SK-N-SH (cell line): ENCODE measurements around the gene UGCG. TPM values are rescaled to one million over a fixed set of nuclear protein-coding genes. Genes with fewer than 3 reads are reported as not detected.

Source experiments
- CTCF ChIA-PET: fragments of 300-600, 350-600 bp; formaldehyde crosslinking; extraction: SDS; loops from one replicate; lab custom pipeline; 2021; lab: Yijun Ruan, JAX
- POLR2A ChIA-PET: fragments of 350-600 bp; sonication (Branson Sonifier 250); formaldehyde crosslinking; extraction: SDS; loops from one replicate; lab custom pipeline; 2020; ENCODE audit warnings: antibody characterized with exemption, inconsistent platforms; lab: Yijun Ruan, JAX
- DNase-seq: peaks from one replicate; pipeline ENCODE4 v3.0.0; 2012
- H2AFZ ChIP-seq: fragments of 200-600 bp; sonication (generic); 2 replicates; pipeline ENCODE4 v1.8.1; 2016; ENCODE audit warnings: antibody characterized with exemption, mild to moderate bottlenecking, low read depth
- H3F3A ChIP-seq: fragments of 200-600 bp; sonication (generic); replicated peaks from 2 replicates; pipeline ENCODE3; 2016; ENCODE audit warnings: antibody characterized with exemption, mild to moderate bottlenecking; ENCODE audit not compliant: insufficient read depth
- H3K27ac ChIP-seq, 2 experiments: fragments of 200-500 bp in 1 of 2; fragments of 200-600 bp in 1 of 2; sonication (Bioruptor generic) in 1 of 2; sonication (generic), shearing (Covaris generic) in 1 of 2; 2 replicates each; pipeline versions ENCODE4 v1.5.1 to v1.6.1; 2014 to 2016; ENCODE audit warnings: low read depth in 2 of 2, inconsistent platforms in 1 of 2, low read length in 1 of 2, mild to moderate bottlenecking in 1 of 2, mixed read lengths in 1 of 2
- H3K27me3 ChIP-seq: fragments of 200-600 bp; sonication (generic), shearing (Covaris generic); 2 replicates; pipeline ENCODE4 v1.6.1; 2016; ENCODE audit warnings: mixed run types; ENCODE audit not compliant: insufficient read depth
- H3K36me3 ChIP-seq, 2 experiments: fragments of 200-500 bp in 1 of 2; fragments of 200-600 bp in 1 of 2; sonication (Bioruptor generic) in 1 of 2; sonication (generic) in 1 of 2; replicated peaks in 1 of 2; 2 replicates each; pipeline versions ENCODE3 to v1.5.1; 2014 to 2016; ENCODE audit warnings: low read length in 1 of 2, mild to moderate bottlenecking in 1 of 2; ENCODE audit not compliant: insufficient read depth in 2 of 2, control insufficient read depth in 1 of 2
- H3K4me1 ChIP-seq, 2 experiments: fragments of 200-500 bp in 1 of 2; fragments of 200-600 bp in 1 of 2; sonication (Bioruptor generic) in 1 of 2; sonication (generic), shearing (Covaris generic) in 1 of 2; 2 replicates each; pipeline versions ENCODE4 v1.5.1 to v1.6.1; 2014 to 2016; ENCODE audit warnings: low read depth in 1 of 2, low read length in 1 of 2, mixed run types in 1 of 2; ENCODE audit not compliant: insufficient read depth in 2 of 2, control insufficient read depth in 1 of 2
- H3K4me2 ChIP-seq: fragments of 200-600 bp; sonication (generic), shearing (Covaris generic); 2 replicates; pipeline ENCODE4 v1.6.1; 2017; ENCODE audit warnings: mixed run types
- H3K4me3 ChIP-seq, 2 experiments: fragments of 200-500 bp in 1 of 2; fragments of 200-600 bp in 1 of 2; sonication (Bioruptor generic) in 1 of 2; sonication (generic), shearing (Covaris generic) in 1 of 2; 2 replicates each; pipeline versions ENCODE4 v1.5.1 to v1.8.1; 2014 to 2016; ENCODE audit warnings: low read depth in 2 of 2, inconsistent platforms in 1 of 2, low read length in 1 of 2, mild to moderate bottlenecking in 1 of 2, mixed read lengths in 1 of 2, moderate library complexity in 1 of 2
- H3K79me2 ChIP-seq: fragments of 200-600 bp; sonication (generic); 2 replicates; pipeline ENCODE4 v1.8.1; 2017; ENCODE audit warnings: mild to moderate bottlenecking; ENCODE audit not compliant: insufficient read depth
- H3K9ac ChIP-seq: fragments of 200-600 bp; sonication (generic); 2 replicates; pipeline ENCODE4 v1.6.1; 2017; ENCODE audit warnings: mixed run types
- H3K9me2 ChIP-seq: fragments of 200-600 bp; sonication (generic); 2 replicates; pipeline ENCODE4 v1.6.1; 2017; ENCODE audit warnings: mixed run types
- H3K9me3 ChIP-seq: fragments of 200-600 bp; sonication (generic); 2 replicates; pipeline ENCODE4 v1.6.1; 2017; ENCODE audit warnings: mixed run types, mild to moderate bottlenecking, moderate library complexity
- H4K20me1 ChIP-seq: fragments of 200-600 bp; sonication (generic); 2 replicates; pipeline ENCODE4 v1.6.1; 2017; ENCODE audit warnings: mild to moderate bottlenecking, mixed run types; ENCODE audit not compliant: insufficient read depth
- CTCF ChIP-seq: fragments of 200-600 bp; sonication (generic); IDR thresholded peaks from 2 replicates; pipeline ENCODE4 v1.6.1; 2017; ENCODE audit warnings: antibody characterized with exemption, mild to moderate bottlenecking, moderate library complexity
- EZH2phosphoT487 ChIP-seq: fragments of 200-600 bp; sonication (generic); IDR thresholded peaks from 2 replicates; pipeline ENCODE4 v1.6.1; 2017; ENCODE audit warnings: low read depth, mixed run types, mild to moderate bottlenecking, antibody characterized with exemption, moderate library complexity, borderline replicate concordance
- IRF3 ChIP-seq: fragments of 150-350 bp; IDR thresholded peaks from 2 replicates; pipeline ENCODE4 v1.6.1; 2016; ENCODE audit warnings: mild to moderate bottlenecking, low read depth, low read length
- JUND ChIP-seq: IDR thresholded peaks from 2 replicates; pipeline ENCODE4 v1.4.0; 2012
- NFIC ChIP-seq: IDR thresholded peaks from 2 replicates; pipeline ENCODE4 v1.4.0; 2012; ENCODE audit warnings: borderline replicate concordance
- NRF1 ChIP-seq: IDR thresholded peaks from 2 replicates; pipeline ENCODE4 v1.6.1; 2012; ENCODE audit warnings: low read depth, mild to moderate bottlenecking, low read length
- USF2 ChIP-seq: fragments of 150-350 bp; IDR thresholded peaks from 2 replicates; pipeline ENCODE4 v1.6.1; 2017; ENCODE audit warnings: antibody characterized with exemption, low read length, low read depth, borderline replicate concordance
- ZBTB33 ChIP-seq: IDR thresholded peaks from 2 replicates; pipeline ENCODE4 v1.4.0; 2012; ENCODE audit warnings: low read depth, borderline replicate concordance
- WGBS: methylation state at CpG from one replicate; pipeline ENCODE4 v1.1.6; 2017; ENCODE audit warnings: low lambda C conversion rate; 5-methylcytosine and 5-hydroxymethylcytosine counted together
- polyA plus RNA-seq, 3 experiments: library from polyadenylated mRNA; depleted of rRNA; stranded (reverse); fragments of >200 nt; gene quantifications; 2 replicates each; pipeline ENCODE4 v1.2.3, GENCODE V29; 2012

UGCG gene
- polyA plus RNA-seq, 1 of the 3 experiments (the other 2 are of a cell fraction), result 20.0 TPM

GRCh38 chr9:111913159-111913558 lies 16.5 kb downstream of the UGCG start (continued):
- TF ChIP-seq ZBTB33 (no peak), JUND (no peak), IRF3 (no peak)

GRCh38 chr9:111914749-111915424 lies 18.3 kb downstream of the UGCG start:
- Histone ChIP-seq H3K4me1 (no peaks in the 10 kb centered on the region; a peak in 1 of 4 replicates), H3K4me3 (no peak overlapping the region), H3K36me3 (peaks cover 8 to 31% of the 10 kb centered on the region in 2 experiments), H3K9ac (0 out of 2 replicates have a peak overlapping the region, but pooled peaks have one; percentile 2), H4K20me1 (peaks cover 60% of the 10 kb centered on the region), H3K9me3 (no peaks in the 10 kb centered on the region), H3K4me2 (peak overlapping the region; percentile 20; the same call in 1 of the 2 replicates)
- DNase-seq, result peak; percentile 38
- TF ChIP-seq CTCF (no peak), USF2 (no peak), EZH2phosphoT487 (no peak), NRF1 (no peak), NFIC (peak; percentile 34; the same call in 1 of the 2 replicates)
- TF ChIP-seq, all 33 proteins: peak for 1
- 48% methylated on average over 4 of the region's 4 CpGs for WGBS
- Histone ChIP-seq H3K27ac (no peak overlapping the region), H3K27me3 (no peaks in the 10 kb centered on the region), H2AFZ (no peak overlapping the region), H3F3A (peaks cover 5% of the 10 kb centered on the region), H3K79me2 (peaks cover 98% of the 10 kb centered on the region), H3K9me2 (no peaks in the 10 kb centered on the region)
- ChIA-PET POLR2A (no interaction called here), CTCF (interaction anchor here (0.7 to 1.5 kb wide), 4 partner anchors 11 to 1969 kb away, joined by 3 to 5 read pairs (median 3); no protein-coding TSS in a partner anchor)
